ENCODE measurements around the gene MCIDAS. TPM values are rescaled to one million over a fixed set of nuclear protein-coding genes. Genes with fewer than 3 reads are reported as not detected.

Gene MCIDAS
- total RNA-seq (2014; rRNA removed; shearing (Covaris generic)), result not detected in 2 replicates
- 0.21 TPM in 1 of 2 replicates, not detected in the other for total RNA-seq (2022)
- Bru-seq, nascent RNA, result not detected
- BruChase-seq, experiment 1, labeled RNA remaining after a 6-hour chase, result percentile 11 among the genes with signal in this experiment
- BruChase-seq, experiment 2, labeled RNA remaining after a 2-hour chase, result percentile 16 among the genes with signal in this experiment
- long read RNA-seq, result 0 reads

DNA sequence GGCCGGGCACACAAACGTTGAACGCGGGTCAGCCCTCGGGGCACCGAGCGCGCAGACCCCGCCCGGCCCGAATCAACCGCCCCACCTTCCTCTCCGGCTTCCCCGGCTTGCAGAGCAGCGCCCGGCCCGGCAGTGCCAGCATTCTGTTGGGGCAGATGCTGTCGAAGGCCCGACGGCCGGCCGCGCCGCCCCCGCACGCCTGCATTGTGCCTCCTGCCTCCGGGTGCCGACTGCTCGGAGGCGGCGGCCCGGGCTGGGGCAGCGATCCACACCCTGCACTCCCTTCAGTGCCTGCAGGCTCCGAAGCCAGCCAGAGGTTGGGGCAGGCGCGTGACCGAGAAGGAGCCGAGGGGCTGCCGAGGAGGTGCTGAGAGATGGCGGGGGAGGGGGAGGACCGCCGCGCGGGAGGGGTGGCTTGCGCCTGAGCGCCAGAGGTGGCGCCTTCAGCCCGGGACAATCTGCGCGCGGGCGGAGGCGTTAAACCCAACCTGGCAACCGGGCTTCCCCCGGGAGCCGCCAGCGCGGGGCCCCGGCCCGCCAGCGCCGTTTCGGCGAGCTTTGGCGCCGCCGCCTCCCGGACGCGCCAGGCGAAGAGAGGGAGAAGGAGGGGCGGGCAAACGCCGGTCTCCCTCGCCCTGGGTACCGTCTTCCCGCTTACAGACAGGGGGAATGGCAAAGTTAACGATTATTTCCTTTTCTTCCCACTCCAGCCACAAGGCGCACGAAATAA is at the start of gene MCIDAS:
Gene MCIDAS (minus strand): TSS at position 382 of the 730 bp plus-strand sequence. CDS start 177 bp downstream, at position 205.
- POLR2A ChIA-PET, result no interaction called here
- H3K4me1 ChIP-seq (ENCODE audit: insufficient read depth, low read length, poor library complexity, severe bottlenecking), result peaks cover 11% of the 10 kb centered on the region
- H3K36me3 ChIP-seq (ENCODE audit: insufficient read depth, low read length), result no peaks in the 10 kb centered on the region
- H3K79me2 ChIP-seq (ENCODE audit: insufficient read depth, low read depth, low read length), result no peaks in the 10 kb centered on the region
- peak; percentile 72 for DNase-seq (ENCODE audit: low spot score)
- intact Hi-C loops (cut with micrococcal nuclease; ENCODE audit: unreplicated experiment), result loop anchor here (2.0 to 5.0 kb wide), 2 partner anchors 80 to 466 kb away; partner anchors contain the start of genes DHX29 and MTREX
- H3K4me2 ChIP-seq (ENCODE audit: low read length), result peak within 1 kb of the TSS; percentile 90
- no TSS peak for BruUV-seq (replicated peaks)
- H3K27ac ChIP-seq (ENCODE audit: low read depth, low read length, poor library complexity, severe bottlenecking), result no peak within 1 kb of the TSS
- no peaks in the 10 kb centered on the region for H3K9me2 ChIP-seq (ENCODE audit: insufficient read depth, low read length)
- peak within 1 kb of the TSS; percentile 66 for H3K4me3 ChIP-seq (ENCODE audit: low read depth, low read length, poor library complexity, severe bottlenecking)
- H2AFZ ChIP-seq (ENCODE audit: low read length), result peak within 1 kb of the TSS; percentile 68
- H4K20me1 ChIP-seq (ENCODE audit: insufficient read depth, low read length), result 0 out of 2 replicates have a peak, but pooled peaks cover 4% of the 10 kb centered on the region
- CTCF ChIA-PET (ENCODE audit: unreplicated experiment), result no interaction called here
- H3K9me3 ChIP-seq (ENCODE audit: low read length), result no peaks in the 10 kb centered on the region
- TF ChIP-seq, protein P1, sequence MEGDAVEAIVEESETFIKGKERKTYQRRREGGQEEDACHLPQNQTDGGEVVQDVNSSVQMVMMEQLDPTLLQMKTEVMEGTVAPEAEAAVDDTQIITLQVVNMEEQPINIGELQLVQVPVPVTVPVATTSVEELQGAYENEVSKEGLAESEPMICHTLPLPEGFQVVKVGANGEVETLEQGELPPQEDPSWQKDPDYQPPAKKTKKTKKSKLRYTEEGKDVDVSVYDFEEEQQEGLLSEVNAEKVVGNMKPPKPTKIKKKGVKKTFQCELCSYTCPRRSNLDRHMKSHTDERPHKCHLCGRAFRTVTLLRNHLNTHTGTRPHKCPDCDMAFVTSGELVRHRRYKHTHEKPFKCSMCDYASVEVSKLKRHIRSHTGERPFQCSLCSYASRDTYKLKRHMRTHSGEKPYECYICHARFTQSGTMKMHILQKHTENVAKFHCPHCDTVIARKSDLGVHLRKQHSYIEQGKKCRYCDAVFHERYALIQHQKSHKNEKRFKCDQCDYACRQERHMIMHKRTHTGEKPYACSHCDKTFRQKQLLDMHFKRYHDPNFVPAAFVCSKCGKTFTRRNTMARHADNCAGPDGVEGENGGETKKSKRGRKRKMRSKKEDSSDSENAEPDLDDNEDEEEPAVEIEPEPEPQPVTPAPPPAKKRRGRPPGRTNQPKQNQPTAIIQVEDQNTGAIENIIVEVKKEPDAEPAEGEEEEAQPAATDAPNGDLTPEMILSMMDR (conservative IDR thresholded peaks at IDR 0.05; ENCODE audit: low read length), result peak; percentile 58
- TF ChIP-seq EZH2phosphoT487 (IDR thresholded peaks at IDR 0.05; ENCODE audit: borderline replicate concordance, low read depth, low read length), result no peak

DNA sequence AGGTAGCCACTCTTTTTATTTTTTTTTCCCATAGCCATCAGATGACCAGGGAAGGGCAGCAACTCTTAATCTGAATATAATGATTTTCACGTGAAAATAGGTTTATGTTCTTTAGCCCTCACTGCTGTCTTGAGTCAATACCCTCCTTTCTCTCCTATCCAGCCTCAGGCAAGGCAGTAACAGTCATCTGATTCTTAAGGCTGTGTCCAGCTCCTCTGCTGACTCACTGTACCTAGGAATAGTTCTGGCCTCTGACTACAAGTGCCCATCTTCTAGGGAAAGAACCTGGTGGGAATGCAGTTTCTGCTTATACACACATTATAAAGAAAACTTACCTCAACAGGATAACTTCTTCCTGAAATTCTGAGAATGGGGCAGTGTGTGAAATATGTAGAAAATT is 49.7 kb upstream of the MCIDAS start:
- CTCF ChIA-PET (ENCODE audit: unreplicated experiment), result no interaction called here
- POLR2A ChIA-PET, result interaction anchor here (0.7 kb wide), 1 partner anchor 1565 kb away, joined by 4 read pairs; no protein-coding TSS in a partner anchor
- Histone ChIP-seq H4K20me1 (ENCODE audit: insufficient read depth, low read length) (no peaks in the 10 kb centered on the region), H3K36me3 (ENCODE audit: insufficient read depth, low read length) (peaks cover 94% of the 10 kb centered on the region), H3K9me3 (ENCODE audit: low read length) (no peaks in the 10 kb centered on the region), H2AFZ (ENCODE audit: low read length) (no peak overlapping the region), H3K4me3 (ENCODE audit: low read depth, low read length, poor library complexity, severe bottlenecking) (no peak overlapping the region), H3K9me2 (ENCODE audit: insufficient read depth, low read length) (no peaks in the 10 kb centered on the region), H3K79me2 (ENCODE audit: insufficient read depth, low read depth, low read length) (no peaks in the 10 kb centered on the region), H3K27ac (ENCODE audit: low read depth, low read length, poor library complexity, severe bottlenecking) (no peak overlapping the region), H3K4me1 (ENCODE audit: insufficient read depth, low read length, poor library complexity, severe bottlenecking) (no peaks in the 10 kb centered on the region), H3K4me2 (ENCODE audit: low read length) (no peak overlapping the region)
- BruUV-seq (replicated peaks), result no TSS peak
- intact Hi-C loops (cut with micrococcal nuclease; ENCODE audit: unreplicated experiment), result no loop called here
- no peak for DNase-seq (ENCODE audit: low spot score)
- TF ChIP-seq, protein P1 (conservative IDR thresholded peaks at IDR 0.05; ENCODE audit: low read length), result no peak
- no peak for TF ChIP-seq EZH2phosphoT487 (IDR thresholded peaks at IDR 0.05; ENCODE audit: borderline replicate concordance, low read depth, low read length)

Measured in OCI-LY7 (cell line).